HEK293T (cell line): Measurements from ENCODE around the gene EPC1.

ENCODE experiments used
- ELF4 ChIP-seq: fragments of 450-650 bp; IDR thresholded peaks from 2 replicates; pipeline ENCODE4 v1.6.1; 2017; ENCODE audit warnings: antibody characterized with exemption
- FOXM1 ChIP-seq: fragments of 450-650 bp; IDR thresholded peaks from 2 replicates; pipeline ENCODE4 v1.6.1; 2017; ENCODE audit warnings: mild to moderate bottlenecking, borderline replicate concordance
- HDGF ChIP-seq: fragments of 450-650 bp; IDR thresholded peaks from 2 replicates; pipeline ENCODE4 v1.6.1; 2017; ENCODE audit warnings: antibody characterized with exemption, borderline replicate concordance
- SP1 ChIP-seq: fragments of 450-650 bp; IDR thresholded peaks from 2 replicates; pipeline ENCODE4 v1.6.1; 2017
- TARDBP ChIP-seq: fragments of 450-650 bp; IDR thresholded peaks from 2 replicates; pipeline ENCODE4 v1.6.1; 2016

- TF ChIP-seq HDGF, result no peak
- no peak for TF ChIP-seq SP1
- TF ChIP-seq ELF4, result no peak
- no peak for TF ChIP-seq TARDBP
- TF ChIP-seq FOXM1, result no peak
Measured at GRCh38 chr10:32381165-32381564, 34.2 kb upstream of the EPC1 start.
